Large intestine (tissue), 3 donors: Measurements from ENCODE around the gene PAX8. TPM values are rescaled to one million over a fixed set of nuclear protein-coding genes. Genes with fewer than 3 reads are reported as not detected.
A peak's percentile ranks its signal among the peaks of the same experiment; 100 is the strongest.

ENCODE experiments used
- DNase-seq, 2 donors: peaks; one replicate each; pipeline versions ENCODE4 v3.0.0 to v3.0.0-alpha.2; 2013
- H3K27ac ChIP-seq: one replicate; pipeline ENCODE4 v1.5.1; 2013; ENCODE audit warnings: low read length
- H3K27me3 ChIP-seq: 2 replicates; pipeline ENCODE4 v1.6.1; 2013; ENCODE audit warnings: low read length; ENCODE audit not compliant: control insufficient read depth, insufficient read depth
- H3K36me3 ChIP-seq: 2 replicates; pipeline ENCODE4 v1.6.1; 2013; ENCODE audit warnings: low read length; ENCODE audit not compliant: control insufficient read depth, insufficient read depth
- H3K4me1 ChIP-seq: one replicate; pipeline ENCODE4 v1.6.1; 2013; ENCODE audit warnings: low read length; ENCODE audit not compliant: control insufficient read depth, insufficient read depth
- H3K4me3 ChIP-seq: one replicate; pipeline ENCODE4 v1.5.1; 2013; ENCODE audit warnings: low read length
- H3K9me3 ChIP-seq: one replicate; pipeline ENCODE4 v1.6.1; 2013; ENCODE audit warnings: mild to moderate bottlenecking, low read depth, low read length, moderate library complexity; ENCODE audit not compliant: control insufficient read depth
- WGBS: methylation state at CpG from one replicate; pipeline ENCODE4 v1.1.5; 2013; ENCODE audit warnings: low lambda C conversion rate; ENCODE audit not compliant: insufficient coverage; 5-methylcytosine and 5-hydroxymethylcytosine counted together
- polyA plus RNA-seq: library from polyadenylated mRNA; unstranded; fragments of 120-200 nt; gene quantifications from one replicate; pipeline ENCODE4 v1.2.1, GENCODE V29; 2013

Gene PAX8
- polyA plus RNA-seq, 1 donor, result 2.1 TPM

GRCh38 chr2:113183264-113183663 lies 95.5 kb downstream of the PAX8 start:
- no peaks in the 10 kb centered on the region for H3K9me3 ChIP-seq
- H3K27me3 ChIP-seq, result no peaks in the 10 kb centered on the region
- no peak overlapping the region for H3K4me3 ChIP-seq
- no CpG with 5 or more reads among the region's 8 CpGs for WGBS
- no peak for DNase-seq
- peaks cover 24% of the 10 kb centered on the region for H3K4me1 ChIP-seq
- H3K27ac ChIP-seq, result no peak overlapping the region
- H3K36me3 ChIP-seq, result no peaks in the 10 kb centered on the region

- H3K36me3 ChIP-seq, result no peaks in the 10 kb centered on the region
- no peaks in the 10 kb centered on the region for H3K27me3 ChIP-seq
- DNase-seq, result no peak
- H3K4me3 ChIP-seq, result no peak overlapping the region
- WGBS, result no CpG with 5 or more reads among the region's 15 CpGs
- H3K4me1 ChIP-seq, result peaks cover 24% of the 10 kb centered on the region
- H3K27ac ChIP-seq, result no peak overlapping the region
- no peaks in the 10 kb centered on the region for H3K9me3 ChIP-seq
These were observed 96.1 kb downstream of the PAX8 start for GRCh38 chr2:113182471-113183260.

- H3K9me3 ChIP-seq, result no peaks in the 10 kb centered on the region
- no peaks in the 10 kb centered on the region for H3K27me3 ChIP-seq
- no peaks in the 10 kb centered on the region for H3K36me3 ChIP-seq
- no CpG with 5 or more reads among the region's 8 CpGs for WGBS
- no peak for DNase-seq
- H3K4me1 ChIP-seq, result peaks cover 24% of the 10 kb centered on the region
- no peak overlapping the region for H3K27ac ChIP-seq
- no peak overlapping the region for H3K4me3 ChIP-seq
These were observed 97.3 kb downstream of the PAX8 start for GRCh38 chr2:113181258-113182051.

GRCh38 chr2:113180131-113180946 lies 98.4 kb downstream of the PAX8 start:
- H3K9me3 ChIP-seq, result no peaks in the 10 kb centered on the region
- DNase-seq, result peak in 1 of 2 donors; percentile 70
- no peaks in the 10 kb centered on the region for H3K36me3 ChIP-seq
- no peak overlapping the region for H3K27ac ChIP-seq
- H3K27me3 ChIP-seq, result no peaks in the 10 kb centered on the region
- no CpG with 5 or more reads among the region's 17 CpGs for WGBS
- no peak overlapping the region for H3K4me3 ChIP-seq
- peaks cover 24% of the 10 kb centered on the region for H3K4me1 ChIP-seq

- no peaks in the 10 kb centered on the region for H3K27me3 ChIP-seq
- 100% methylated on average over 1 of the region's 8 CpGs for WGBS
- H3K4me1 ChIP-seq, result peaks cover 24% of the 10 kb centered on the region
- H3K9me3 ChIP-seq, result no peaks in the 10 kb centered on the region
- no peak for DNase-seq
- H3K27ac ChIP-seq, result no peak overlapping the region
- H3K36me3 ChIP-seq, result no peaks in the 10 kb centered on the region
- H3K4me3 ChIP-seq, result no peak overlapping the region
These were observed 99.2 kb downstream of the PAX8 start for GRCh38 chr2:113179446-113180045.

GRCh38 chr2:113178891-113179290 lies 99.8 kb downstream of the PAX8 start:
- Histone ChIP-seq H3K36me3 (no peaks in the 10 kb centered on the region), H3K4me3 (no peak overlapping the region), H3K9me3 (no peaks in the 10 kb centered on the region), H3K27me3 (no peaks in the 10 kb centered on the region), H3K27ac (no peak overlapping the region), H3K4me1 (peaks cover 22% of the 10 kb centered on the region)
- no peak for DNase-seq
- no CpG with 5 or more reads among the region's 4 CpGs for WGBS

- DNase-seq, result no peak
- Histone ChIP-seq H3K27ac (no peak overlapping the region), H3K9me3 (no peaks in the 10 kb centered on the region), H3K4me3 (no peak overlapping the region), H3K4me1 (peaks cover 17% of the 10 kb centered on the region), H3K36me3 (no peaks in the 10 kb centered on the region), H3K27me3 (no peaks in the 10 kb centered on the region)
- no CpG with 5 or more reads among the region's 11 CpGs for WGBS
These were observed 100.5 kb downstream of the PAX8 start for GRCh38 chr2:113178069-113178746.

- Histone ChIP-seq H3K27ac (no peak overlapping the region), H3K9me3 (no peaks in the 10 kb centered on the region), H3K36me3 (no peaks in the 10 kb centered on the region), H3K27me3 (no peaks in the 10 kb centered on the region), H3K4me3 (no peak overlapping the region), H3K4me1 (peaks cover 20% of the 10 kb centered on the region)
- WGBS, result 80% methylated on average over 1 of the region's 7 CpGs
- no peak for DNase-seq
These were observed 101.9 kb downstream of the PAX8 start for GRCh38 chr2:113176696-113177355.
